OCI-LY7 (cell line): ENCODE results near the gene FAM131B.

Source experiments
- CTCF ChIP-seq: fragments of 200-600 bp; sonication (generic); conservative IDR thresholded peaks from 2 replicates; pipeline ENCODE4 v1.5.1; 2014; ENCODE audit warnings: mild to moderate bottlenecking, antibody characterized with exemption, low read length, moderate library complexity, mixed read lengths
- EZH2phosphoT487 ChIP-seq: fragments of 200-600 bp; sonication (generic); IDR thresholded peaks from 2 replicates; pipeline ENCODE4 v1.6.1; 2018; ENCODE audit warnings: low read depth, borderline replicate concordance, mild to moderate bottlenecking, mixed run types, antibody characterized with exemption, low read length, moderate library complexity, mixed read lengths

- TF ChIP-seq CTCF, result no peak
- no peak for TF ChIP-seq EZH2phosphoT487
These were observed 10.9 kb downstream of the FAM131B start for GRCh38 chr7:143351574-143351973.
